ENCODE measurements around the gene FRAS1. TPM values are rescaled to one million over a fixed set of nuclear protein-coding genes. Genes with fewer than 3 reads are reported as not detected.

FRAS1 gene
- total RNA-seq, 4 donors from 2014 or later = 3.1 to 11.4 (median 6.7) TPM

GRCh38 chr4:78019414-78019813 lies 37.7 kb upstream of the FRAS1 start:
- TF ChIP-seq POLR2A (IDR thresholded peaks at IDR 0.05) = no peak
- TF ChIP-seq CTCF (IDR thresholded peaks at IDR 0.05) = no peak
- Histone ChIP-seq H3K27ac (no peak overlapping the region), H3K36me3 (no peaks in the 10 kb centered on the region), H3K4me1 (no peaks in the 10 kb centered on the region), H3K4me3 (no peak overlapping the region), H3K27me3 (no peaks in the 10 kb centered on the region), H3K9me3 (no peaks in the 10 kb centered on the region)
- DNase-seq = no peak
- intact Hi-C loops (cut with DNase I) = no loop called here

- H3K4me3 ChIP-seq = no peak overlapping the region
- no peak for DNase-seq
- TF ChIP-seq POLR2A (IDR thresholded peaks at IDR 0.05) = no peak
- no peak for TF ChIP-seq CTCF (IDR thresholded peaks at IDR 0.05)
- H3K9me3 ChIP-seq = no peaks in the 10 kb centered on the region
- H3K27ac ChIP-seq = no peak overlapping the region
- intact Hi-C loops (cut with DNase I) = no loop called here
- H3K36me3 ChIP-seq = no peaks in the 10 kb centered on the region
- H3K4me1 ChIP-seq = no peaks in the 10 kb centered on the region
- no peaks in the 10 kb centered on the region for H3K27me3 ChIP-seq
- WGBS, 2 donors = 76 to 81% methylated on average over 4 of the region's 4 CpGs
Observed at GRCh38 chr4:78020677-78021076, 36.4 kb upstream of the FRAS1 start.

DNA sequence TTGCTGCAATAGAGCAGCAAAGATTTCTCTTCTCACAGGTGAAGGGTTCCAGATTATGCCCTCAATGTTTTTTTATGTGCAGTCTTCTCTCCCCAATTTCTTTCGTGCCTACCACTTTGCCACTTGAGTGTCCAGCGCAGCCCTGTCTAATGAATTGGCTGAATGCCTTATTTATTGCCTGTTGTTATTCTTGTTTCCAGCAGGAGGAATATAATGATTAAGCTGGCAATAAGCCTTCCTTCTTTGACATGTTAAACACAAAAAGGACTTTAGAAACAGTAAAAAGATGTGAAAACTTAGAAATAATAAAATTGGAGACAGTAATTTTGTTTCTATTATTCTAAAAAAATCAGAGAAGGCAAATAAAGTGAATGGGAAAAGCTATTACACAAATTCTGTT lies 34.6 kb upstream of the FRAS1 start:
- TF ChIP-seq POLR2A (IDR thresholded peaks at IDR 0.05) = no peak
- TF ChIP-seq CTCF (IDR thresholded peaks at IDR 0.05) = no peak
- H3K4me1 ChIP-seq = no peaks in the 10 kb centered on the region
- WGBS, 2 donors = 59 to 87% methylated on average over 2 of the region's 2 CpGs
- intact Hi-C loops (cut with DNase I) = no loop called here
- H3K27ac ChIP-seq = no peak overlapping the region
- H3K27me3 ChIP-seq = no peaks in the 10 kb centered on the region
- DNase-seq = no peak
- H3K4me3 ChIP-seq = no peak overlapping the region
- no peaks in the 10 kb centered on the region for H3K36me3 ChIP-seq
- H3K9me3 ChIP-seq = no peaks in the 10 kb centered on the region

GRCh38 chr4:78024085-78024484 lies 33.0 kb upstream of the FRAS1 start:
- 34 to 45% methylated on average over 1 of the region's 1 CpG for WGBS, 2 donors
- Histone ChIP-seq H3K4me1 (no peaks in the 10 kb centered on the region), H3K9me3 (no peaks in the 10 kb centered on the region), H3K27me3 (no peaks in the 10 kb centered on the region), H3K36me3 (no peaks in the 10 kb centered on the region), H3K4me3 (no peak overlapping the region), H3K27ac (no peak overlapping the region)
- intact Hi-C loops (cut with DNase I) = no loop called here
- DNase-seq = no peak
- no peak for TF ChIP-seq POLR2A (IDR thresholded peaks at IDR 0.05)
- TF ChIP-seq CTCF (IDR thresholded peaks at IDR 0.05) = no peak

DNA sequence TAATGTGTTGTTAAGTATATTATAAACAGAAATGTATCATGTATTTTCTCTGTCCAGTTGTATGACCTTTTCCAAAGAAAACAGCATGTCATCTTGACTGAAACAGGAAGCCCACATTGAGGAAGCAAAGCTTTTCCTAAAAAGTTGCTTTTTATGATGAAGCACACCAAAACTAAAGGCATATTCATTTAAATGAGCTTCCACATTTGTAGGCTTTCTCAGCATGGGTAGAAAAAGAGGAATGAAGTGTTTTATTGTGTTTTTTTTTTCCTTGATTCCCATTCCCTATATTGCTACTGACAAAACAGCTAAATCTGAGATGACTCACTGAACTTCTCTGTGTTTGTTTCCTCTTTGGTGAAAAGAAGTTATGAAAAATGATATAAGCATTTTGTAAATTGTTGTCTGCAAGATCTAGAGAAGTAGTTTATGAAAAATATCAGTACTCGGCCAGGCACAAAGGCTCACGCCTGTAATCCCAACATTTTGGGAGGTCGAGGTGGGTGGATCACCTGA lies 32.5 kb upstream of the FRAS1 start:
- Histone ChIP-seq H3K4me3 (no peak overlapping the region), H3K9me3 (no peaks in the 10 kb centered on the region), H3K27ac (no peak overlapping the region), H3K36me3 (no peaks in the 10 kb centered on the region), H3K27me3 (no peaks in the 10 kb centered on the region), H3K4me1 (no peaks in the 10 kb centered on the region)
- intact Hi-C loops (cut with DNase I) = no loop called here
- 77 to 86% methylated on average over 3 of the region's 3 CpGs for WGBS, 2 donors
- DNase-seq = no peak
- TF ChIP-seq CTCF (IDR thresholded peaks at IDR 0.05) = no peak
- no peak for TF ChIP-seq POLR2A (IDR thresholded peaks at IDR 0.05)
